Measurements from ENCODE around the gene PLXDC2.
A peak's percentile ranks its signal among the peaks of the same experiment; 100 is the strongest.
"Not testable (repeated sequence)": the region's sequence is repeated elsewhere in the genome, so short reads cannot be mapped to it uniquely, and the experiment has no call there.

Gene PLXDC2

DNA sequence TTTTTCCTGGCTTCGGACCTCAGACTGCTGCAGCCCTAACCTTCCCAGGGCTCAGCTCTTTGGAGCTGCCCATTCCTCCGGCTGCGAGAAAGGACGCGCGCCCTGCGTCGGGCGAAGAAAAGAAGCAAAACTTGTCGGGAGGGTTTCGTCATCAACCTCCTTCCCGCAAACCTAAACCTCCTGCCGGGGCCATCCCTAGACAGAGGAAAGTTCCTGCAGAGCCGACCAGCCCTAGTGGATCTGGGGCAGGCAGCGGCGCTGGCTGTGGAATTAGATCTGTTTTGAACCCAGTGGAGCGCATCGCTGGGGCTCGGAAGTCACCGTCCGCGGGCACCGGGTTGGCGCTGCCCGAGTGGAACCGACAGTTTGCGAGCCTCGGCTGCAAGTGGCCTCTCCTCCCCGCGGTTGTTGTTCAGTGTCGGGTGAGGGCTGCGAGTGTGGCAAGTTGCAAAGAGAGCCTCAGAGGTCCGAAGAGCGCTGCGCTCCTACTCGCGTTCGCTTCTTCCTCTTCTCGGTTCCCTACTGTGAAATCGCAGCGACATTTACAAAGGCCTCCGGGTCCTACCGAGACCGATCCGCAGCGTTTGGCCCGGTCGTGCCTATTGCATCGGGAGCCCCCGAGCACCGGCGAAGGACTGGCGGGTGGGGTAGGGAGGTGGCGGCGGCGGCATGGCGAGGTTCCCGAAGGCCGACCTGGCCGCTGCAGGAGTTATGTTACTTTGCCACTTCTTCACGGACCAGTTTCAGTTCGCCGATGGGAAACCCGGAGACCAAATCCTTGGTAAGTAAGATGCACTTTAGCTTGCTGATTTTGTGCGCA lies at the start of gene PLXDC2:
Gene PLXDC2, plus strand, starts transcription at position 22 of the 820 bp plus-strand sequence.
- no peak for FAIRE-seq

- FAIRE-seq, result no peak
Measured at GRCh38 chr10:19767876-19768275, 48.4 kb upstream of the PLXDC2 start.

GRCh38 chr10:19769826-19770225 lies 46.4 kb upstream of the PLXDC2 start:
- FAIRE-seq, result not testable (repeated sequence)

DNA sequence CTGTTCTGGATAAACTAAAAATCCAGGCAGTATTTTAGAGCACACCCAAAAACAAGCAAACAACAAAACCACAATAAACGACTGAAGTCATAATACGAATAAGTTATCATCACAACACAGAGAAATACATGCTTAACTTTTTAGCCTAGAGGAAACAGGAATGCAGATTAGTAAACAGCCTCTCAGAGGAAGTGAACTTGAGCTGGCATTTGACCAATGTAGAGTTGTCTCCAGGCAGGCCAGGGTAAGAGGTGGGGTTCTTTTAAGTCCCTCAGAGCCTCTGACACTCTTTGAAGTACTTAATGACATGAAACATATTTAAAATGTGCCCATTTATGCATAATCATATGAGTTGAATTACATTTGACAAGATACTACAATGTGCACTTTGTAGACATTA lies 43.3 kb upstream of the PLXDC2 start:
- no peak for FAIRE-seq

- no peak for FAIRE-seq
Measured at GRCh38 chr10:19775296-19775695, 40.9 kb upstream of the PLXDC2 start.

DNA sequence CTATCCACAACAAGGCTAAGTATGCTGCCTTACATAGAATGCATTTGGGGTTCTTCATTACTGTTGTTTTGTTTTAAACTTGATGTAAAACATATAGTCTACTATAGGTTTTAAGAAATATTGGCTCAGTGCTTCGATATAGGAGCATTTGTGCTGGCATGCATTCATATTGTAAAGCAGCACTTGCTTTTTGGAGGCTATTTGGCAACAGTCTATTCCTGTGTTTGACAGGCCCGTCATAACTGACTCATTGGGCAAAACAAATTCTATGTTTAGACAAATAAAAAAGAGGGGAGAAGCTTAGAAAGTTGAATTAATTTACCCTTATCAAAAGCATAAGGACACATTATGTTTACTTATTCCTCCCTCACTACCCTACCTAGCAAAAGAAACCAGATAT lies 38.4 kb upstream of the PLXDC2 start:
- FAIRE-seq, result no peak

DNA sequence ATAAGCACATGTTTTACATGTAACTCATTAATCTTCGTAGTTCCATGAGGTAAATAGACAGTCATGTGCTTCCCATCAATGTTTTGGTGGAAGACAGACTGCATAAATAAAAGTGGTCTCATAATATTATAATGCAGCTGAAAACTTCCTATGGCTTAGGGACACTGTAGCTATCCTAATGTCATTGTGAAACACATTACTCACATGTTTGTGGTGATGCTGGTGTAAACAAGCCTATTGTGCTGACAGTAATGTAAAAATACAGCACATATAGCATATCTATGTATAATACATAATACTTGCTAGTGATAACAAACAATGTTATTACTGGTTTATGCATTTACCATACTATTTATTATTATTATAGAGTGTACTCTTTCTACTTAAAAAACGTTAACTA lies 37.2 kb upstream of the PLXDC2 start:
- FAIRE-seq, result no peak

DNA sequence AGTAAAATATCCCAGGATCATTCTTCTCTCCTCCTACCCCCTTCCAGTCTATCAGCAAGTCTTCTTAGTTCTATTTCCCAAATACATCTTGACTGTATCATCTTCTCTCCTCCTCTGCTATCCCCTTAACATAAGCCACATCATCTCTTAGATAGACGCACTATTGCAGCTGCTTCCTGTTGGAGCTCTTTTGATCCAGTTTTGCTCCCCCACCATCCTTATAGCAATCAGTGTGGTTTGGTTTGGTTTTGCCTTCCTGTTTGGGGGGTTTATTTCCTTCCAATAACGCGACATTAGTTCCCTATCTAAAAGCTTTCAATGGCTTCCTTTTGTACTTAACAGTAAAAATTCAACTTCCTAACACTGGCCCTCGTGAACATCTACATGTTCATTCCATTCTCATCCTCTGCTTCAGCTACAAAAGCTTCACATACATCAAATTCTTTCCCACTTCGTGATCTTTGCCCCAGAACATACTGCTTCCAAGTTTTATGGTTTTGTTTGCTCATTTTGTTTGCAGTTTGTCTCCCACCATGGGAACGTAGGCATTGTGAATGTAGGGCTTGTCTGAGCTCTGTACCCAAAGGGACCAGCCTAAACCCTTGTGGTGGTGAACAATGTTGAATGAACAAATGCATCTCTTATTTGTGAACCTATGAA lies 33.7 kb upstream of the PLXDC2 start:
- no peak for FAIRE-seq

DNA sequence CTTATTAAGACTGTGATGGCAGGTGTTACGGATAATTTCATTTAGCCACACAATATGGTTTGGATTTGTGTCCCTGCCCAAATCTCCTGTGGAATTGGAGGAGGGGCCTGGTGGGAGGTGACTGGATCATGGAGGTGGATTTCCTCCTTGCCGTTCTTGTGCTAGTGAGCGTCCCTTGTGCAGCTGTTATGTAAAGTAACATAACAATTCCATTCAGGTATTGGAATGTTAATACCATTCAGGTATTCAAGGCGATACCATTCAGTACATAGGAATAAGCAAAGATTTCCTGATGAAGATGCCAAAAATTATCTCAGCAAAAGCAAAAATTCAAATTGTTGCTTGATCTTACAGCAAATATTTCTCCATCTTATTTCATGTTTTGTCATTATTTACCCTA lies 32.5 kb upstream of the PLXDC2 start:
- no peak for FAIRE-seq

- no peak for FAIRE-seq
Measured at GRCh38 chr10:19785366-19785765, 30.9 kb upstream of the PLXDC2 start.

DNA sequence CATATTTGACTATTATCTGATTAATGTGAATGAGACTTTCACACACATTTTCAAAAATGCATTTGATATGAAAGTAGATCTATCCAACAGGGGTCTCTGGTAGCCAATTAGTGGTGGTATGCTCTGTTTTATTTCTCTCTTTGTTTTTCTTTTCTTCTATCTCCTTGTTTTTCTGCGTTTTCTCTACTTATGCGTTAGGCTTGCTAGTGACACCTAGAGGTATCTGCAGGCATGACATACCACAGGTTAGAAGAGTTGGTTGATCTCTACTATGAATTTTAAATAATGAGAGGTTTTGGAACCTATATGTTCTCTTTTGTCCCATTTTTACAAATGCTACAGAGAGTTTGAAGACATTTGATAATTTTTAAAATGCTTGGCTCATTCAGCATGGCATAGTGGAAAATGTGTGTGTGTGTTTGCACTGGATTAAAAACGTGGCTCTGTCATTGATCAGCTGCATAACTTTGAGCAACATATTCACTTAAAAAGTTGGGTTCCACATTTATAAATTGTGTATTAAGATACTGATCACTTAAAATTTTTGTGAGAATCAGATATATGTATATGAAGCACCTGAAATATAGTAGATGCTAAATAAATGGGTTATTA lies 28.1 kb upstream of the PLXDC2 start:
- FAIRE-seq, result peak; percentile 51

DNA sequence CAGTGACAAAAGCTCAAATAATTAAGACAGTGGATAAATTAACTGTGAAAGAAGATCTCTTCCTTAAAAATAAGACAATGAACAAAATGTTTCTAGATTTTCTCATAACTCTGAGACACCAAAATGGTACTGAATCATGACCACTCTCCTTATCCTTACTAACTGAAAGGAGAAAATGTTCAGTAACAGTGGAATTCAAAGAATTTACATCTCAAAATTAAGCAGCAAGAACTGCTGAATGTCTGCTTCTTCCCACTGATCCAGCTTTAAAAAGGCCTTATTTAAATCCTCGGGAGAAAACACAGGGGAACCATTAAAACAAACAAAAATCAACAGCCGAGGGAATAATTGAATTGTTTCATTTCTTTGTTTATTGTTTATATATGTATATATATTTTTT lies 27.3 kb upstream of the PLXDC2 start:
- FAIRE-seq, result no peak

DNA sequence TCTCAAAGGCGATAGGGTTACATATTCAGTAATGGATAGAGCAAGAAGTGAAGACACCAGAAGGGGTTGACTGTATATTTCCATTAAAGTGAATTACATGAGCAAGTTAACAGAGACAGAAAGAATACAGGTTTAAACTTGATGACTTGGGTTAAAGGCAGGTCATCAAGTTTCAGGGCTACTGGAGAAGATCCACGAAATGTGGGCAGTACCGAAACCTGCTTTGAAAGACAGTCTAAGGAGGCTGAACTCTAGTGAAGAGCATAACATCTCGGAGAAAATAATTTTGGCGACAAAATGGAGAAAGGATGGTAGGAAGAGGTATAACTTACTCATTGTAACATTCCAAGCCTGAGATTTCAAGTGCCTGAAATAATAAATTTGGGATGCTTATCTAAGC lies 26.6 kb upstream of the PLXDC2 start:
- FAIRE-seq, result no peak

DNA sequence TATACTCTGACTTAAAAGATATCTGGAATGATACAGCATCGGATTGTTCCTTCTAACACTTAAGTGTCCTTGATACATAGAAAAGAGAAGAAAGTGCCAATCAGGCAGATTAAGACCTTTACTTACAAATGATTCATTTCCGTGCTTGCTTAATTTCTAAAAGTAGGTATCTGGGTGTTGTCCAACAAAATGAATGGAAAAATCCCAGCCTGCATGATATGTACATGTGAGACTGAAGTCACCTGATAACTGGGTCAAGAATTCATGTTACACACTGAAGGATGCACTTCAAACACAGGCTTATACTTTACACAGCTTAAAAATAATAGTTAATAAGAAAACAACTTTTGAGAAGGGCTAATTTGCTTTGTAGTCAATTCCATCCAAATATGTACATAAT lies 25.2 kb upstream of the PLXDC2 start:
- no peak for FAIRE-seq

- no peak for FAIRE-seq
Measured at GRCh38 chr10:19795684-19796083, 20.5 kb upstream of the PLXDC2 start.

GRCh38 chr10:19800161-19800560 lies 16.1 kb upstream of the PLXDC2 start:
- FAIRE-seq, result no peak

DNA sequence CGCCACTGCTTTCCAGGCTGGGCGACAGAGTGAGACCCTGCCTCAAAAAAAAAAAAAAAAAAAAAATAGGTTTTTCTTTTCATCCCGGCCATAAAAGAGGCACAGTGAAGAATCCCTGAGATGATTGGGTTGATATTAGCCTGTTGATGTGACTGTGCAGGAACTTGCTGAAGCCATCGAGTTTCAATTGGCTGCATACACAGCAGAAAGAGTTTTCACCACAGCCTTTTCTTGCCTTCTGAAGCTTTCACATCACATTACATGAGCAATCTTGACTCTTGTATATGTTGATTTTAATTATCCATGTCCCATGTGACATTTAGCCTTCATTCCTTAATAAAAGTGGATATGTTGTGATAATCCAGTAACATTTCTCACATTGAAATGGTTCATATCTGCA lies 14.9 kb upstream of the PLXDC2 start:
- FAIRE-seq, result no peak

GRCh38 chr10:19803676-19804075 lies 12.6 kb upstream of the PLXDC2 start:
- FAIRE-seq, result no peak

DNA sequence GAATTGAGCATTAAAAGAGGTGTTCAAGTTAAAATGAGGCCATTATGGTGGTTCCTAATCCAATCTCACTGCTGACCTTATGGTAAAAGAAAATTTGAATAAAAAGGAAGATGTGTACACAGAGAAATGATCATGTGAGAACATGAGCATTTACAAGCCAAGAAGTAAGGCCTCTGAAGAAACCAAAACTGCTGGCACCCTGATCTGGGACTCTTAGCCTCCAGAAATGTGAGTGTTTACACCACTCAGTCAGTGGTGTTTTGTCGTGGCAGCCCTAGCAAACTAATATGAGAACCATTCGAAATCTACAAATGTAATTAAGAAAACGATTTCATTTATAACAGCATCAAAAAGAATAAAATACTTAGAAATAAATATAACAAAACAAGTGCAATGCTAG lies 6.8 kb upstream of the PLXDC2 start:
- no peak for FAIRE-seq

DNA sequence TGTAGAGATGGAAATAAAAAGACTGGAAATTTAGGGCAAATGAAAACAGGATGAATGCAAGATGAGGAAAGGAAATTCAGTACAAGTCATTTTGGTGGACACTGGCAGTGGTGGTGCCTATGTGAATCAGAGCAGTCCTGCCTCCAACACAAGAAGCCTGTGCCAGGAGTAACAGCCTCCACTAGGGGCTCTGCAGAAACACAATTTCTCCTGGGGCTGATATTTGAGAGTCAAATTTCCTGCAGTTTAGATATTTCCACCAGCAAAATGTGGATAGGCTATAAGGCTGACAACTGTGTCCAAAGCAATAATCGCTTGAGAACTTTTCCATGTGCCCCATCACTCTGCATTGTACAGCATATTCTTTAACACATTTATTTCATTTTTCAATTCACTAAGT lies 4.7 kb upstream of the PLXDC2 start:
- no peak for FAIRE-seq

DNA sequence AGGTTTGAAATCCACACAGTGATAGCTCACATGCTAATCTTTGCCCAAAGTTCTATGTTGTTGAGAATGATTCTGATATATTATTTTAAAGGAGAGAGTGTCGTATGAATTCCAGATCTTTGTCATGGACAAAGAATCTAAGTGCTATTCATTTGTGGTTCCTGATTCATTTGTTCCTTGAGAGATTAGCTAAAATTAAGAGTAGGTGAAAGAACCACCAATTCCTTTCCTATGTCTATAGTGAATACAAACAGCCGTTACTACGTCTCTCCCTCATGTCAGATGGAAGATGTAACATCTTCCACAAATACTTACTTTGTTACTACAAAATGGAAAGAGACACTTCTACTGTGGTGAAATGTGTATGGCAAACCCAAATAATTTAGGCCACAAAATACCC lies 3.3 kb upstream of the PLXDC2 start:
- FAIRE-seq, result no peak

- no peak for FAIRE-seq
Measured at GRCh38 chr10:19815036-19815730, 1.0 kb upstream of the PLXDC2 start.

- no peak for FAIRE-seq
Measured at GRCh38 chr10:19815731-19816410, 361 bp upstream of the PLXDC2 start.

Measured in TTC549 (cell line).